Lower leg skin (tissue), 4 donors: ENCODE results near the gene STAC2. TPM values are rescaled to one million over a fixed set of nuclear protein-coding genes. Genes with fewer than 3 reads are reported as not detected.
"Not testable (repeated sequence)": the region's sequence is repeated elsewhere in the genome, so short reads cannot be mapped to it uniquely, and the experiment has no call there.

ENCODE experiments used
- DNase-seq, 2 donors: peaks; one replicate each; pipeline ENCODE4 v3.0.0-alpha.2; 2019; ENCODE audit warnings: low spot score in 2 of 2
- H3K4me3 ChIP-seq: fragments of 200-600 bp; sonication (generic); 2 replicates; pipeline ENCODE4 v1.5.1; 2017; ENCODE audit warnings: mild to moderate bottlenecking, low read depth; ENCODE audit not compliant: poor library complexity, severe bottlenecking
- POLR2A ChIP-seq, 2 donors: fragments of 450-650 bp; IDR thresholded peaks; one replicate each; pipeline ENCODE4 v1.6.1; 2016 to 2017; ENCODE audit warnings: antibody characterized with exemption in 2 of 2, mild to moderate bottlenecking in 1 of 2, moderate library complexity in 1 of 2
- WGBS, 2 donors: methylation state at CpG; one replicate each; pipeline ENCODE4 v1.1.5; 2018; 5-methylcytosine and 5-hydroxymethylcytosine counted together
- intact Hi-C: fragments of 100-400 bp; cut with DNase I; formaldehyde crosslinking; loops from one replicate; pipeline ENCODE4 v1.15.0; 2023; ENCODE audit warnings: low total_unique reads
- total RNA-seq, 4 donors: library from RNA; depleted of rRNA; stranded (reverse); fragments of >200 nt; gene quantifications; one replicate each; pipeline ENCODE4 v1.1.0, GENCODE V29; 2016
- TF ChIP-seq, protein P1 (sequence below), 3 donors: fragments of 450-650 bp; IDR thresholded peaks; one replicate each; pipeline ENCODE4 v1.5.1; 2016; ENCODE audit warnings: antibody characterized with exemption in 3 of 3, mild to moderate bottlenecking in 3 of 3, moderate library complexity in 2 of 3

The STAC2 gene
- total RNA-seq, 4 donors from 2014 or later: 2.3 to 35.6 (median 10.8) TPM

DNA sequence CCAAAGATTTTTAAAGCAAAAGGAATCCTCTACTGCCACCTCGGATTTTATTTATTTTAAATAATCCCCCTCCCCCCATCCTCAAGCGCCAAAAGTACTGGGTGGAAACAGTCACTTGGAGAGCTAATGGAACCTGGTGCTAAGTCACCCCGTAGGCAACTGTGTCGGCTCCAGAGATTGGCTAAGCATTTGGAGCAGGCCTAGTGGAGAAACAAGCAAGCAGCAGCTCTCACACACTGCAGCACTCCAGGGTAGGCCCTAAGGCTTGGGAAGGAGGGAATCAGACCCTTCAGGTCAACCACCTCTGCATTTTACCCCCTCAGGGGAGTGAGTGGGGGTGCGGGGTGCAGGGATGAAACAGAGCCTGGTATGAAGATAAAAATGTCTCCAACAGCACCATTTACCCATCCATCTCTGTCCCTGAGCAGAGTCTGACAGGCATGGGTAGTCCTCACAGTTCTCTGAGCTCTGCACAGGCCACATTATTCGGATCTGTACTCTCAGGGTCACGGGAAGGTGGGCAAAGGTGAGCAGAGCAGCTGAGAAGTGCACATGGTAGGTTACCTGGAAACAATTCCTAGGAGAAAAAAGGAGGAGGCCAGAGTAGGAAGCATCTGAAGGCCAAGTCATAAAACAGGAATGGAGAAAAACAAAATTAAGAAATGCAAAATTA, 27.2 kb upstream of the STAC2 start:
- TF ChIP-seq, protein P1, sequence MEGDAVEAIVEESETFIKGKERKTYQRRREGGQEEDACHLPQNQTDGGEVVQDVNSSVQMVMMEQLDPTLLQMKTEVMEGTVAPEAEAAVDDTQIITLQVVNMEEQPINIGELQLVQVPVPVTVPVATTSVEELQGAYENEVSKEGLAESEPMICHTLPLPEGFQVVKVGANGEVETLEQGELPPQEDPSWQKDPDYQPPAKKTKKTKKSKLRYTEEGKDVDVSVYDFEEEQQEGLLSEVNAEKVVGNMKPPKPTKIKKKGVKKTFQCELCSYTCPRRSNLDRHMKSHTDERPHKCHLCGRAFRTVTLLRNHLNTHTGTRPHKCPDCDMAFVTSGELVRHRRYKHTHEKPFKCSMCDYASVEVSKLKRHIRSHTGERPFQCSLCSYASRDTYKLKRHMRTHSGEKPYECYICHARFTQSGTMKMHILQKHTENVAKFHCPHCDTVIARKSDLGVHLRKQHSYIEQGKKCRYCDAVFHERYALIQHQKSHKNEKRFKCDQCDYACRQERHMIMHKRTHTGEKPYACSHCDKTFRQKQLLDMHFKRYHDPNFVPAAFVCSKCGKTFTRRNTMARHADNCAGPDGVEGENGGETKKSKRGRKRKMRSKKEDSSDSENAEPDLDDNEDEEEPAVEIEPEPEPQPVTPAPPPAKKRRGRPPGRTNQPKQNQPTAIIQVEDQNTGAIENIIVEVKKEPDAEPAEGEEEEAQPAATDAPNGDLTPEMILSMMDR (IDR thresholded peaks at IDR 0.05): no peak
- TF ChIP-seq POLR2A (IDR thresholded peaks at IDR 0.05): no peak
- intact Hi-C loops: no loop called here
- WGBS, 2 donors: 83 to 86% methylated on average over 7 of the region's 7 CpGs
- no peak for DNase-seq
- no peak overlapping the region for H3K4me3 ChIP-seq

DNA sequence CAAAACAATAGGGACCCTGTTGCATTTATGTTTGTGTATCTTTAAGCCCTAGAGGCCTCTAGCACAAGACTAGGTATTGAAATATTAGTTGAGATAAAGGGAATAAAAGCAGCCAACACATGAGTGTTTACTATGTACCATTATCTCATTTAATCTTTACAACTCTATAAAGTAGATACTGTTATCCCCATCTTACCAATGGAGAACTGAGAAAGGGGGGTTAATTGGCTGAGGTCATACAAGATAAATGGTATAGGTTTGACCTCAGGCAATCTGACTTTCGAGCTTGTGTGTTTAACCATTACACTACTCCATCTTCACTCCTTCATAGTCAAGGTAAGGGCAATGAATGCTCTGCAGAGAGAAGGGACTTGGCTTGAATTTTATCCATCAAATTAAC, 26.3 kb upstream of the STAC2 start:
- intact Hi-C loops: no loop called here
- WGBS, 2 donors: 64 to 71% methylated on average over 1 of the region's 1 CpG
- TF ChIP-seq POLR2A (IDR thresholded peaks at IDR 0.05): no peak
- TF ChIP-seq, protein P1 (IDR thresholded peaks at IDR 0.05): no peak
- H3K4me3 ChIP-seq: no peak overlapping the region
- no peak for DNase-seq

DNA sequence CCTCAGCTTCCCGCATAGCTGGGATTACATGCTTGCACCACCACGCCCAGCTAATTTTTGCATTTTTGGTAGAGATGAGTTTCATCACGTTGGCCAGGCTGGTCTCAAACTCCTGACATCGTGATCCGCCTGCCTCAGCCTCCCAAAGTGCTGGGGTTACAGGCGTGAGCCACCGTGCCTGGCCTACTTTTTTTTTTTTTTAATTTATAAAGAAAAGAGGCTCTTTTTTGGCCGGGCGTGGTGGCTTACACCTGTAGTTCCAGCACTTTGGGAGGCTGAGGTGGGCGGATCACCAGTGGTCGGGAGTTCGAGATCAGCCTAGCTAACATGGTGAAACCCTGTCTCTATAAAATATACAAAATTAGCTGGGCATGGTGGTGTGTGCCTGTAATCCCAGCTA, 24.3 kb upstream of the STAC2 start:
- DNase-seq: peak in 1 of 2 donors; percentile 68
- intact Hi-C loops, H3K4me3 ChIP-seq: not testable (repeated sequence)
- WGBS, 2 donors: 92 to 95% methylated on average over 12 of the region's 12 CpGs

DNA sequence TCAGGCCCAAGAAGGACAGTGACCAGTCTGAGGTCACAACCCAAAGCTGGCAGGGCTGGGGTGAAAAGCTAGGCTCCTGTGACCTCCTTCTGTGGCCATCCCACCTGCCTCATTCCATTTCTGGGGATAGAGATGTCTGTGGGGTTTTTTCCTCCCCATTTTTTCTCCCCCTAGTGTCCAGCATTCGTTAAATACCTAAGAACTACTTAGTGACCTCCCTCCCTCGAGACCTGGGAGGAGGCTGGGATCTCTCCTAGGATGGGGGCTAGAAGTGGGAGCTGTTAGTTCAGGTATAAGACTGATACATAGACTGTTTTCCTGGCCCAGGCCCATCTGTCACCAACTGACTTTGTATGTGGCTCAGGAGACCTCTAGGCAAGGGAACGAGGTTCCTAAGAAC, 20.5 kb upstream of the STAC2 start:
- TF ChIP-seq, protein P1 (IDR thresholded peaks at IDR 0.05): no peak
- no peak for TF ChIP-seq POLR2A (IDR thresholded peaks at IDR 0.05)
- intact Hi-C loops: no loop called here
- H3K4me3 ChIP-seq: no peak overlapping the region
- WGBS, 2 donors: 54 to 56% methylated on average over 3 of the region's 3 CpGs
- peak in 1 of 2 donors; percentile 40 for DNase-seq

DNA sequence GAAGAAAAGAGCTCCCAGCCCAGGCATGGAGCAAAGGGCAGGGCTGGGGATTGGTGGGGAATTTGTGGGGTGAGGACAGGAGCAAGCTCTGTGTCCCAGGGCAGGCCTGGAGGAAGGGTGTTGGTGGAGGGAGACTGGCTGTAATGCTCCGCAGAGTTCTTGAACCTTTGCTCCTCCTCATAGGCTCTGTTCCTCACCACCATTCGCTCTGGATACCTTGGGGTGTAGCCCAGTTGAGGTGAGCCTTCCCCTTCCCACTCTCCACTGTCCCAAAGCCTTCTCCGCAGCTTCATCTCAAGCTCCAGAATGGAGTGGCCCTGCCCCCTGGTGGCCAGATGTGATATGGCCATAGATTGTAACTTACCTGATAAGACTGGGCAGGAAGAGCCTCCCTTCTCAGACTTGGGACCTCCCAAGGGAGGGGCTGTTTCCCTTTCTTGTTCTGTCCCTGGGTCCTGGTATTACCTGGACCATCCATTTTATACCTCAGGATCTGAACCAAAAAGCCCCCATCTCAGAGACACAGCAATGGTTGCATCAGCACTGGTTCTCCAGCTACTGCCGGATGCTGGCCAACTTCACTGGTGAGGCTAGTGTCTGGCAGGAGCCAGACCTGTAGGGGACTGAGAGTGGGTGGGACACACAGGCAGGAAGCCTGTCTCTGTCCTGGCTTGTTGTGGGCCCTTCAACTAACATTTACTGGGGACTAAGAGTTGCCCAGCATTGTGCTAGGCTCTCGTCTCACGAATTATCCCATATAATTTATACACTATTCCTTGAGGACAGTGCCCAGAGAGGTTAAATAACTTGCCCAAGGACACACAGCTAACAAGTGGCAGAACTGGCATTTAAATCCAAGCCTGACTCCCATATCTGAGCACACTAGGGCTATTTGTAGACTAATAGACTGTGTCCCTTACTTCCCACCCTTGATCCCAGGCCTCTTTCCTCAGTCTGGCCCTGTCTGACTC, 19.1 kb upstream of the STAC2 start:
- TF ChIP-seq, protein P1 (IDR thresholded peaks at IDR 0.05): peak in 1 of 3 donors; percentile 91
- TF ChIP-seq POLR2A (IDR thresholded peaks at IDR 0.05): no peak
- intact Hi-C loops: no loop called here
- no peak overlapping the region for H3K4me3 ChIP-seq
- 38 to 46% methylated on average over 6 of the region's 6 CpGs for WGBS, 2 donors
- peak; percentile 86 to 98 for DNase-seq

DNA sequence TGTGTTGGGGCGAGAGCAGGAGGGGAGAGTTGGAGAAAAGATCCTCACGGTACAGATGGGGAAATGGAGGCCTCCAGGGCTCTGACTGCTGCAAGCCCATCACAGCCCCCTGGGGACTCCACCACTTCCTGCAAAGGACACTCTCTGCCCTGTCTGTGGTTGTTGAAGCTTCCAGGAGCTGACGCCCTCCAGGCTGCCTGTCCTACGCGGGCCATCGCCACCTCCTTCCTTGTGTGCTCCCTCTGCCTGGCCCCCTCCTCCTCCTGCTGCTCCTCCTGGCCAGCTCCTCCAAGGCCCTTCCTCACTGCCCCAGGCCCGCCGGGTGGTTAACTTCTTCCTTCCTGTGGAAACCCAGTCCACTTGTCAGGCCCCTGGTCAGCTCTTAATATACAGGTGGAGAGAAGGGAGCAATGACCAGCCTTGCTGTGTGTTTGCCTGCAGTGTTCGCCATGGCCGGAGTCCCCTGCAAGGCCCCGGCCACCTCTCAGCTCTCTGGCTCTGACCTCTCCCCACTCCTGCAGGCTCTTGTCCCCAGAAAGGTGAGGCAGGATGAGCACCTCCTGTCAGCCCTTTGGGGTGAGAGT, 18.4 kb upstream of the STAC2 start:
- intact Hi-C loops: no loop called here
- 48 to 57% methylated on average over 11 of the region's 11 CpGs for WGBS, 2 donors
- H3K4me3 ChIP-seq: no peak overlapping the region
- DNase-seq: peak in 1 of 2 donors; percentile 83
- TF ChIP-seq, protein P1 (IDR thresholded peaks at IDR 0.05): no peak
- no peak for TF ChIP-seq POLR2A (IDR thresholded peaks at IDR 0.05)
